Uterus (tissue), 4 donors: Measurements from ENCODE around the gene FRRS1. TPM values are rescaled to one million over a fixed set of nuclear protein-coding genes. Genes with fewer than 3 reads are reported as not detected.
"Not testable (repeated sequence)": the region's sequence is repeated elsewhere in the genome, so short reads cannot be mapped to it uniquely, and the experiment has no call there.

Source experiments
- DNase-seq, 2 donors: peaks; one replicate each; pipeline ENCODE4 v3.0.0-alpha.2; 2019 to 2020
- H3K27ac ChIP-seq, 2 donors: fragments of 200-600 bp; sonication (generic); 1 replicate in 1 of 2; 2 replicates in 1 of 2; pipeline ENCODE4 v1.5.1; 2016 to 2018
- H3K27me3 ChIP-seq, 2 donors: fragments of 200-600 bp; sonication (generic); one replicate each; pipeline ENCODE4 v1.5.1; 2018 to 2019; ENCODE audit warnings: control low read depth in 1 of 2
- H3K36me3 ChIP-seq, 2 donors: fragments of 200-600 bp; sonication (generic); one replicate each; pipeline ENCODE4 v1.5.1; 2019; ENCODE audit warnings: control low read depth in 1 of 2
- H3K4me1 ChIP-seq, 2 donors: fragments of 200-600 bp; sonication (generic); one replicate each; pipeline ENCODE4 v1.5.1; 2018 to 2019; ENCODE audit warnings: control low read depth in 1 of 2
- H3K4me3 ChIP-seq, 2 donors: fragments of 200-600 bp; sonication (generic); 1 replicate in 1 of 2; 2 replicates in 1 of 2; pipeline ENCODE4 v1.5.1; 2018 to 2019; ENCODE audit warnings: mild to moderate bottlenecking in 1 of 2
- H3K9me3 ChIP-seq, 2 donors: fragments of 200-600 bp; sonication (generic); one replicate each; pipeline ENCODE4 v1.5.1; 2019; ENCODE audit warnings: control low read depth in 1 of 2
- POLR2A ChIP-seq, 2 donors: fragments of 450-650 bp; IDR thresholded peaks; one replicate each; pipeline ENCODE4 v1.6.1; 2016; ENCODE audit warnings: antibody characterized with exemption in 2 of 2, mild to moderate bottlenecking in 1 of 2, moderate library complexity in 1 of 2
- intact Hi-C: fragments of 100-400 bp; cut with DNase I; formaldehyde crosslinking; loops from one replicate; pipeline ENCODE4 v1.15.1; 2023; ENCODE audit warnings: low total_unique reads
- total RNA-seq, 4 donors: library from RNA; depleted of rRNA in 3 of 4; stranded (reverse); fragments of >200 nt in 3 of 4; gene quantifications; one replicate each; pipeline versions ENCODE4 v1.1.0 to v1.2.4, GENCODE V29; 2014 to 2023
- TF ChIP-seq, protein P1 (sequence below), 4 experiments: fragments of 200-600 bp in 2 of 4; fragments of 450-650 bp in 2 of 4; sonication (generic) in 2 of 4; IDR thresholded peaks; one replicate each; pipeline ENCODE4 v1.5.1; 2016 to 2019; ENCODE audit warnings: antibody characterized with exemption in 4 of 4, mild to moderate bottlenecking in 2 of 4, moderate library complexity in 1 of 4
- donor health status: DM: yes; HTN: yes; CAD: no.

The FRRS1 gene
- total RNA-seq, 4 donors from 2014 or later = 0.51 to 28.6 (median 14.5) TPM

GRCh38 chr1:99808391-99809115 is 42.1 kb upstream of the FRRS1 start:
- DNase-seq = peak; percentile 27 to 71
- no peak overlapping the region for H3K4me3 ChIP-seq
- H3K4me1 ChIP-seq = no peaks in the 10 kb centered on the region
- H3K27me3 ChIP-seq = no peaks in the 10 kb centered on the region
- H3K9me3 ChIP-seq = no peaks in the 10 kb centered on the region
- intact Hi-C loops = no loop called here
- TF ChIP-seq, protein P1, sequence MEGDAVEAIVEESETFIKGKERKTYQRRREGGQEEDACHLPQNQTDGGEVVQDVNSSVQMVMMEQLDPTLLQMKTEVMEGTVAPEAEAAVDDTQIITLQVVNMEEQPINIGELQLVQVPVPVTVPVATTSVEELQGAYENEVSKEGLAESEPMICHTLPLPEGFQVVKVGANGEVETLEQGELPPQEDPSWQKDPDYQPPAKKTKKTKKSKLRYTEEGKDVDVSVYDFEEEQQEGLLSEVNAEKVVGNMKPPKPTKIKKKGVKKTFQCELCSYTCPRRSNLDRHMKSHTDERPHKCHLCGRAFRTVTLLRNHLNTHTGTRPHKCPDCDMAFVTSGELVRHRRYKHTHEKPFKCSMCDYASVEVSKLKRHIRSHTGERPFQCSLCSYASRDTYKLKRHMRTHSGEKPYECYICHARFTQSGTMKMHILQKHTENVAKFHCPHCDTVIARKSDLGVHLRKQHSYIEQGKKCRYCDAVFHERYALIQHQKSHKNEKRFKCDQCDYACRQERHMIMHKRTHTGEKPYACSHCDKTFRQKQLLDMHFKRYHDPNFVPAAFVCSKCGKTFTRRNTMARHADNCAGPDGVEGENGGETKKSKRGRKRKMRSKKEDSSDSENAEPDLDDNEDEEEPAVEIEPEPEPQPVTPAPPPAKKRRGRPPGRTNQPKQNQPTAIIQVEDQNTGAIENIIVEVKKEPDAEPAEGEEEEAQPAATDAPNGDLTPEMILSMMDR (IDR thresholded peaks at IDR 0.05) = peak; percentile 49 to 77 (median 66)
- peak in 1 of 2 donors; percentile 24 for TF ChIP-seq POLR2A (IDR thresholded peaks at IDR 0.05)
- H3K27ac ChIP-seq = peak overlapping the region; percentile 71 to 75
- H3K36me3 ChIP-seq = no peaks in the 10 kb centered on the region

DNA sequence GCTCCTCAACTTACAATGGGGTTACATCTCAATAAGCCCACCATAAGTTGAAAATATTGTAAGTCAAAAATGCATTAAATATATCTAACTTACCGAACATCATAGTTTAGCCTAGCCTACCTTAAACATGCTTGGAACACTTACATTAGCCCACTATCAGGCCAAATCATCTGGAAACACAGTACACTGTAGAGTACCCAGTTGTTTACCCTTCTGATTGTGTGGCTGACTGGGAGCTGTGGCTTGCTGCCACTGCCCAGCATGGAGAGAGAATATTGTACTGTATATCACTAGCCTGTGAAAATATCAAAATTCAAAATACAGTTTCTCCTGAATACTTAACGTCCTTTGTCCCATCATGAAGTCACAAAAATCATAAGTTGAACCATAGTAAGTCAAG is 40.4 kb upstream of the FRRS1 start:
- H3K27me3 ChIP-seq = no peaks in the 10 kb centered on the region
- no peaks in the 10 kb centered on the region for H3K4me1 ChIP-seq
- H3K4me3 ChIP-seq = no peak overlapping the region
- H3K27ac ChIP-seq = no peak overlapping the region
- DNase-seq = no peak
- TF ChIP-seq POLR2A (IDR thresholded peaks at IDR 0.05) = no peak
- TF ChIP-seq, protein P1 (IDR thresholded peaks at IDR 0.05) = no peak
- no peaks in the 10 kb centered on the region for H3K36me3 ChIP-seq
- no peaks in the 10 kb centered on the region for H3K9me3 ChIP-seq
- intact Hi-C loops = no loop called here

GRCh38 chr1:99801584-99801983 is 35.1 kb upstream of the FRRS1 start:
- H3K36me3 ChIP-seq = no peaks in the 10 kb centered on the region
- no peaks in the 10 kb centered on the region for H3K4me1 ChIP-seq
- no peaks in the 10 kb centered on the region for H3K9me3 ChIP-seq
- intact Hi-C loops = no loop called here
- DNase-seq = no peak
- H3K27ac ChIP-seq = no peak overlapping the region
- H3K27me3 ChIP-seq = no peaks in the 10 kb centered on the region
- H3K4me3 ChIP-seq = no peak overlapping the region
- TF ChIP-seq, protein P1 (IDR thresholded peaks at IDR 0.05) = no peak
- no peak for TF ChIP-seq POLR2A (IDR thresholded peaks at IDR 0.05)

DNA sequence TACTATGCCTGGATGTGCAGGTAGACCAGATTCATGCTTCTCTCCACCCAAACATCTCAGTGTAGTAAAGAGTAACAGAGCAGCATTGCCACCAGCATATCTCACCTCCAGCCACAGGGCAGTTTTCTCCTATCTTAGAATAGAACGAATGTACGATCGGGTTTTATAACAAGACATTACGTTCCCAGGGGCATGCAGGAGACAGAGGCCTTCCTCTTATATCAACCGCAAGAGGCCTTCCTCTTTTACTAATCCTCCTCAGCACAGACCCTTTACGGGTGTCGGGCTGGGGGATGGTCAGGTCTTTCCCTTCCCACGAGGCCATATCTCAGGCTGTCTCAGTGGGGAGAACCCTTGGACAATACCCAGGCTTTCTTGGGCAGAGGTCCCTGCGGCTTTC is 27.4 kb upstream of the FRRS1 start:
- intact Hi-C loops, H3K4me1 ChIP-seq, H3K36me3 ChIP-seq, H3K9me3 ChIP-seq, H3K27me3 ChIP-seq, DNase-seq, H3K27ac ChIP-seq, H3K4me3 ChIP-seq: not testable (repeated sequence)

DNA sequence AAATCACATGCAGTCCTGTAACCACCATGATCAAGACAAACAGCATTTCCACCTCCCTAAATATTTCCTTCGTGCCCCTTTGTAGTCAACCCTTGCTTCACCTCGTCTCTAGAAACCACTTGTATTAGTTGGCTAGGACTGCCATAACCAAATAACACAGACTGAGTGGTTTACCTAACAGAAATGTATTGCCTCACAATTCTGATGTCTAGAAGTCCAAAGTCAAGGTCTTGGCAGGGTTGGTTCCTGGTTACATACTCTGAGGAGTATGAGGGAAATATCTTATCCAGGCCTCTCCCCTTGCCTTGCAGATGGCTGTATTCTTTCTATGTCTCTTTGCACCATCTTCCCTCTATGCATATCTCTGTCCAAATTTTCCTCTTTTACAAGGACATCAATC is 23.3 kb upstream of the FRRS1 start:
- no peak overlapping the region for H3K27ac ChIP-seq
- TF ChIP-seq POLR2A (IDR thresholded peaks at IDR 0.05) = no peak
- TF ChIP-seq, protein P1 (IDR thresholded peaks at IDR 0.05) = no peak
- H3K4me3 ChIP-seq = no peak overlapping the region
- no peaks in the 10 kb centered on the region for H3K27me3 ChIP-seq
- DNase-seq = no peak
- no peaks in the 10 kb centered on the region for H3K4me1 ChIP-seq
- intact Hi-C loops = no loop called here
- no peaks in the 10 kb centered on the region for H3K9me3 ChIP-seq
- H3K36me3 ChIP-seq = no peaks in the 10 kb centered on the region
